ENCODE data around the gene LCAT. TPM values are rescaled to one million over a fixed set of nuclear protein-coding genes. Genes with fewer than 3 reads are reported as not detected.

The LCAT gene
- total RNA-seq, 1 experiment from 2014 or later, result 17.8 TPM

- Histone ChIP-seq H3K9me3 (ENCODE audit: control insufficient read depth, low read depth, low read length) (no peaks in the 10 kb centered on the region), H3K79me2 (ENCODE audit: insufficient read depth, low read length) (no peaks in the 10 kb centered on the region; the same call in 1 of the 2 replicates), H3K79me1 (ENCODE audit: insufficient read depth, low read depth, low read length, poor library complexity, severe bottlenecking) (no peaks in the 10 kb centered on the region), H2BK20ac (ENCODE audit: low read depth, low read length, poor library complexity, severe bottlenecking) (no peak within 1 kb of the TSS), H2BK15ac (ENCODE audit: low read depth, low read length) (no peak within 1 kb of the TSS), H3K56ac (ENCODE audit: insufficient read length, low read depth, low read length) (no peak within 1 kb of the TSS), H3K23me2 (ENCODE audit: insufficient read length, low read depth, low read length, poor library complexity, severe bottlenecking) (peaks cover 3% of the 10 kb centered on the region), H3T11ph (ENCODE audit: low read length) (no peak within 1 kb of the TSS), H2BK12ac (ENCODE audit: insufficient read length, low read depth, low read length) (no peak within 1 kb of the TSS), H3K23ac (ENCODE audit: insufficient read length, low read depth, low read length) (no peak within 1 kb of the TSS), H3K4ac (ENCODE audit: low read depth, low read length) (no peak within 1 kb of the TSS), H3K9ac (ENCODE audit: extremely low read depth, insufficient read length, low read length) (peak within 1 kb of the TSS; percentile 38), H3K27ac (ENCODE audit: insufficient read length, low read depth, low read length) (no peak within 1 kb of the TSS), H2AFZ (ENCODE audit: low read length) (no peak within 1 kb of the TSS), H3K14ac (ENCODE audit: insufficient read depth, low read length) (peak within 1 kb of the TSS; percentile 80), H4K91ac (ENCODE audit: insufficient read length, low read depth, low read length) (no peak within 1 kb of the TSS), H4K8ac (replicated peaks; ENCODE audit: insufficient read length, low read depth, low read length) (no peak within 1 kb of the TSS), H3K18ac (ENCODE audit: insufficient read length, low read depth, low read length) (no peak within 1 kb of the TSS), H3K4me1 (ENCODE audit: insufficient read depth, low read length) (peaks cover 5% of the 10 kb centered on the region; the same call in 1 of the 2 replicates), H3K4me2 (ENCODE audit: insufficient read depth, insufficient read length, low read length) (peak within 1 kb of the TSS; percentile 66), H4K5ac (ENCODE audit: insufficient read length, low read depth, low read length) (no peak within 1 kb of the TSS), H2BK5ac (ENCODE audit: insufficient read length, low read length) (no peak within 1 kb of the TSS), H3K27me3 (ENCODE audit: insufficient read depth, low read length) (no peaks in the 10 kb centered on the region), H4K20me1 (ENCODE audit: control insufficient read depth, insufficient read depth, insufficient read length) (peaks cover 3% of the 10 kb centered on the region), H2AK5ac (ENCODE audit: insufficient read length, low read length) (no peak within 1 kb of the TSS), H2BK120ac (ENCODE audit: low read depth, low read length, poor library complexity, severe bottlenecking) (no peak within 1 kb of the TSS)
- Mint-ChIP-seq H3K36me3 (ENCODE audit: insufficient read depth in 1 of 3, low read depth in 3 of 3) (peaks cover 0 to 15% (median 2%) of the 10 kb centered on the region in 3 experiments; a peak in 4 of 7 replicates), H3K9me3 (no peaks in the 10 kb centered on the region; a peak in 1 of 5 replicates), H3K27me3 (ENCODE audit: low read depth) (peaks cover 2% of the 10 kb centered on the region), H3K4me1 (peaks cover 37 to 42% of the 10 kb centered on the region in 2 experiments), H3K4me3 (peak within 1 kb of the TSS; percentile 93 to 95), H3K27ac (peak within 1 kb of the TSS; percentile 46 to 93 (median 57); a peak in 5 of 7 replicates)
- TF ChIP-seq, protein P1, sequence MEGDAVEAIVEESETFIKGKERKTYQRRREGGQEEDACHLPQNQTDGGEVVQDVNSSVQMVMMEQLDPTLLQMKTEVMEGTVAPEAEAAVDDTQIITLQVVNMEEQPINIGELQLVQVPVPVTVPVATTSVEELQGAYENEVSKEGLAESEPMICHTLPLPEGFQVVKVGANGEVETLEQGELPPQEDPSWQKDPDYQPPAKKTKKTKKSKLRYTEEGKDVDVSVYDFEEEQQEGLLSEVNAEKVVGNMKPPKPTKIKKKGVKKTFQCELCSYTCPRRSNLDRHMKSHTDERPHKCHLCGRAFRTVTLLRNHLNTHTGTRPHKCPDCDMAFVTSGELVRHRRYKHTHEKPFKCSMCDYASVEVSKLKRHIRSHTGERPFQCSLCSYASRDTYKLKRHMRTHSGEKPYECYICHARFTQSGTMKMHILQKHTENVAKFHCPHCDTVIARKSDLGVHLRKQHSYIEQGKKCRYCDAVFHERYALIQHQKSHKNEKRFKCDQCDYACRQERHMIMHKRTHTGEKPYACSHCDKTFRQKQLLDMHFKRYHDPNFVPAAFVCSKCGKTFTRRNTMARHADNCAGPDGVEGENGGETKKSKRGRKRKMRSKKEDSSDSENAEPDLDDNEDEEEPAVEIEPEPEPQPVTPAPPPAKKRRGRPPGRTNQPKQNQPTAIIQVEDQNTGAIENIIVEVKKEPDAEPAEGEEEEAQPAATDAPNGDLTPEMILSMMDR (conservative IDR thresholded peaks at IDR 0.05), result no peak
- no CpG with 5 or more reads among the region's 78 CpGs for WGBS (ENCODE audit: extremely low coverage, insufficient read length, low lambda C conversion rate)
- peak; percentile 93 for DNase-seq
These were observed 24.7 kb upstream of the LCAT start, which contains the start of gene SLC12A4 for GRCh38 chr16:67968400-67969253. Gene SLC12A4, minus strand, starts transcription at chr16:67968637. Its CDS starts 84 bp downstream, at chr16:67968553.

Data from H9 (cell line).